K562 (cell line): ENCODE data around the gene UNC50. TPM values are rescaled to one million over a fixed set of nuclear protein-coding genes. Genes with fewer than 3 reads are reported as not detected.

Experiments
- ATAC-seq: fragments of 200-7000 bp; cut with Tn5 transposase; 3 replicates; pipeline ENCODE4 v1.9.1; 2020; ENCODE audit warnings: moderate library complexity
- BruUV-seq: library from RNA; stranded (reverse); fragments of 400-500 nt; replicated peaks from 2 replicates; lab custom pipeline; 2021; lab: Mats Ljungman, UMichigan
- CTCF ChIA-PET: fragments of 300-600 bp; formaldehyde crosslinking; extraction: SDS; loops from one replicate; lab custom pipeline; 2021; ENCODE audit warnings: low intra/inter-chr PET ratio; lab: Yijun Ruan, JAX
- POLR2A ChIA-PET: fragments of 300-600, 350-650 bp; sonication (Branson Sonifier 250); formaldehyde crosslinking; extraction: SDS; loops from one replicate; lab custom pipeline; 2021; ENCODE audit warnings: antibody characterized with exemption, inconsistent platforms; lab: Yijun Ruan, JAX
- DNase-seq, 4 experiments: peaks; one replicate each; pipeline versions ENCODE4 v3.0.0 to v3.0.0-alpha.2; 2011 to 2018; ENCODE audit warnings: low spot score in 3 of 4, mixed read lengths in 3 of 4; ENCODE audit errors: extremely low read depth in 1 of 4
- FAIRE-seq: peaks from 2 replicates; lab custom pipeline; 2011; peaks lifted over from hg19 to GRCh38; lab: Jason Lieb, UNC
- H2AFZ ChIP-seq: 2 replicates; pipeline ENCODE4 v1.6.0; 2011; ENCODE audit warnings: low read depth, low read length, control low read depth, inconsistent platforms
- H3K27ac ChIP-seq: fragments of 200-600 bp; 3 replicates; pipeline ENCODE4 v1.8.0; 2011; ENCODE audit warnings: low read depth, mild to moderate bottlenecking, control low read depth, inconsistent platforms, low read length, moderate library complexity, mixed read lengths; ENCODE audit errors: extremely low read depth
- H3K27me3 ChIP-seq, 2 experiments: fragments of 300-600 bp in 1 of 2; 2 replicates in 1 of 2; 3 replicates in 1 of 2; pipeline versions ENCODE4 v1.6.0 to v1.8.0; 2011; ENCODE audit warnings: inconsistent platforms in 2 of 2, low read length in 2 of 2, mild to moderate bottlenecking in 1 of 2, mixed read lengths in 1 of 2, moderate library complexity in 1 of 2; ENCODE audit not compliant: control insufficient read depth in 2 of 2, insufficient read depth in 2 of 2
- H3K36me3 ChIP-seq: fragments of 300-600 bp; 3 replicates; pipeline ENCODE4 v1.8.0; 2011; ENCODE audit warnings: mild to moderate bottlenecking, low read length, inconsistent platforms; ENCODE audit not compliant: control insufficient read depth, insufficient read depth
- H3K4me1 ChIP-seq, 2 experiments: fragments of 200-600 bp in 1 of 2; replicated peaks in 1 of 2; 2 replicates in 1 of 2; 3 replicates in 1 of 2; pipeline versions ENCODE4 v1.5.1 to v1.8.0; 2011; ENCODE audit warnings: inconsistent platforms in 2 of 2, low read length in 2 of 2, mild to moderate bottlenecking in 1 of 2, mixed read lengths in 1 of 2, moderate library complexity in 1 of 2; ENCODE audit not compliant: control insufficient read depth in 2 of 2, insufficient read depth in 2 of 2
- H3K4me2 ChIP-seq: 2 replicates; pipeline ENCODE4 v1.6.1; 2011; ENCODE audit warnings: low read length, control low read depth, inconsistent platforms, mixed read lengths; ENCODE audit not compliant: insufficient read depth
- H3K4me3 ChIP-seq: fragments of 200-600 bp; sonication (generic), shearing (Covaris generic); 2 replicates; pipeline ENCODE4 v1.5.1; 2016; ENCODE audit warnings: control low read depth, inconsistent platforms
- H3K79me2 ChIP-seq: fragments of 200-600 bp; 3 replicates; pipeline ENCODE4 v1.8.0; 2011; ENCODE audit warnings: low read length, inconsistent platforms; ENCODE audit not compliant: control insufficient read depth, insufficient read depth
- H3K9ac ChIP-seq, 2 experiments: 2 replicates each; pipeline versions ENCODE4 v1.6.0 to v1.6.1; 2011; ENCODE audit warnings: low read depth in 2 of 2, low read length in 2 of 2, control low read depth in 1 of 2, inconsistent platforms in 1 of 2, mild to moderate bottlenecking in 1 of 2, mixed read lengths in 1 of 2; ENCODE audit not compliant: insufficient read depth in 1 of 2
- H3K9me1 ChIP-seq: one replicate; pipeline ENCODE4 v1.6.0; 2011; ENCODE audit warnings: inconsistent platforms, mild to moderate bottlenecking, low read length, moderate library complexity; ENCODE audit not compliant: control insufficient read depth, insufficient read depth
- H3K9me3 ChIP-seq: replicated peaks from 2 replicates; pipeline ENCODE4 v1.5.1; 2011; ENCODE audit warnings: low read depth, low read length, inconsistent platforms; ENCODE audit not compliant: control insufficient read depth, insufficient read depth
- H4K20me1 ChIP-seq: replicated peaks from 2 replicates; pipeline ENCODE4 v1.6.1; 2011; ENCODE audit warnings: low read length, inconsistent platforms, mixed read lengths; ENCODE audit not compliant: control insufficient read depth, insufficient read depth
- CBX5 ChIP-seq: IDR thresholded peaks from 2 replicates; pipeline ENCODE4 v1.6.1; 2014; ENCODE audit warnings: low read depth, borderline replicate concordance
- ETV5 ChIP-seq: sonication (generic); formaldehyde crosslinking; IDR thresholded peaks from 2 replicates; pipeline ENCODE4 v1.4.0; 2020; ENCODE audit warnings: low read depth, mild to moderate bottlenecking, missing genetic modification reagents
- MTF1 ChIP-seq: fragments of 250-450 bp; sonication (Bioruptor Pico); IDR thresholded peaks from 2 replicates; pipeline ENCODE4 v1.9.0; 2021; ENCODE audit warnings: moderate library complexity, mild to moderate bottlenecking, inconsistent platforms, borderline replicate concordance
- SMAD3 ChIP-seq: fragments of 450-650 bp; formaldehyde crosslinking; conservative IDR thresholded peaks from 2 replicates; pipeline ENCODE4 v1.4.0; 2020; ENCODE audit warnings: mild to moderate bottlenecking
- SRSF9 ChIP-seq: fragments of 200-400 bp; formaldehyde crosslinking; IDR thresholded peaks from 2 replicates; pipeline ENCODE4 v1.6.1; 2017; ENCODE audit warnings: low read depth, low read length, borderline replicate concordance
- STAT5B ChIP-seq: fragments of 250-450 bp; sonication (Bioruptor Pico); IDR thresholded peaks from 2 replicates; pipeline ENCODE4 v1.8.0; 2021; ENCODE audit warnings: mild to moderate bottlenecking, inconsistent platforms
- WGBS: fragments of 100-300 bp; shearing (Covaris generic); methylation state at CpG from one replicate; pipeline ENCODE4 v1.1.6; 2016; ENCODE audit warnings: low coverage, mixed read lengths; ENCODE audit not compliant: insufficient coverage; ENCODE audit errors: missing lambda C conversion rate; 5-methylcytosine and 5-hydroxymethylcytosine counted together
- in situ Hi-C: fragments of 300-500 bp; cut with MboI; formaldehyde crosslinking; loops from 4 replicates; pipeline ENCODE4 v1.15.0; 2018; ENCODE audit warnings: inconsistent platforms, mixed read lengths
- intact Hi-C: fragments of 100-400 bp; cut with micrococcal nuclease; formaldehyde crosslinking; loops from 2 replicates; pipeline ENCODE4 v1.14.2; 2022
- polyA plus RNA-seq, 8 experiments: library from polyadenylated mRNA; depleted of rRNA in 4 of 8; stranded (reverse) in 5 of 8; unstranded in 3 of 8; fragments of >200 nt; fragmentation: Nextera tagmentation in 2 of 8; fragmentation: Illumina TruSeq in 1 of 8; extraction: Ambion mirVana in 2 of 8; extraction: Trizol in 1 of 8; gene quantifications; 2 replicates each; pipeline versions ENCODE4 v1.2.1 to v1.2.3, GENCODE V29; 2011 to 2014; ENCODE audit warnings: inconsistent platforms in 1 of 8, missing spikeins in 1 of 8
- total RNA-seq, 7 experiments: library from RNA; depleted of rRNA in 6 of 7; stranded (reverse); fragments of >200 nt in 6 of 7; fragmentation: Illumina TruSeq in 2 of 7; extraction: Trizol in 2 of 7; gene quantifications; 2 replicates each; pipeline versions ENCODE4 v1.2.1 to v1.2.3, GENCODE V29; 2011 to 2021; ENCODE audit warnings: low replicate concordance in 1 of 7

The UNC50 gene
- total and polyA plus RNA-seq, 9 of the 15 experiments (the other 6 are each of a cell fraction or from before 2014, with no cell fraction given): 30.0 to 52.9 (median 35.9) TPM

- TF ChIP-seq CBX5: no peak
- TF ChIP-seq, all 486 proteins: peak for 149
Measured at GRCh38 chr2:98608116-98608961, at the start of gene UNC50, which contains the start of gene COA5 (continued).

DNA sequence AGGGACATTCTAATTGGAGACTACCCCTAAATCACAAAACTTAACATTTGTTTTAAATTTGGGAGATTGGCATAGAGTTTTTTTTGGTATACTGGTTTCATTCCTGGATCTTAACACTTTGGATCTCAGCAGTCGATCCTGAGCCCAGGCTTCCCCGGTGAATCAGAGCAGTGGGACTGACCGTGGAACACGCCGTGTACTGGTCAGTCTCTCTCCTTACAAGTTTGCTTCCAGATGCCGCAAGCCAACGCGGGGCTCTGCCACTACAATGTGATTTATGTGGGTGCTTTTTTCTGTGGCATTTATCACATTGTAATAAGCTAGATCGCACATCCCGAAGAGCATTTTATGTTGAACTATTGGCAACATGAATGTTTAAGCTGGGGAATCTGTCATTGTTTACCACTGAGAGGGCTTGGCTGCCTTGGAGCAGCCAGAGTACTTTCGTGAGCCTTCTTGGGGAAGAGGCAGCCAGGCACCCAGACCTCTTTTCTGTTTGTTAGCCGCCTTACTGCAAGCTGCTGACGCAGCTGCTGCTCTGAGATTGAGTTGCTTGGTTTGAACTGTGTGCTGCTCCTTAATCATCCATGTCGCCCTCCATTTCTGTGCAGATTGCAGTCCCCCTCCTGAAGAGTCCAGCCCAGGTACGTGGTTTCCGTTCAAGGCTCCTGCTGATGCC is 49.4 kb upstream of the UNC50 start:
- no peak overlapping the region for H2AFZ ChIP-seq
- H3K27me3 ChIP-seq: no peaks in the 10 kb centered on the region
- DNase-seq: no peak
- no peak overlapping the region for H3K4me3 ChIP-seq
- no peak overlapping the region for H3K4me2 ChIP-seq
- no peak overlapping the region for H3K9ac ChIP-seq
- no peak for FAIRE-seq
- in situ Hi-C loops: no loop called here
- peaks cover 18 to 24% of the 10 kb centered on the region in 2 experiments for H3K4me1 ChIP-seq
- BruUV-seq: no TSS peak
- H3K9me1 ChIP-seq: no peaks in the 10 kb centered on the region
- peaks cover 27% of the 10 kb centered on the region for H3K36me3 ChIP-seq
- CTCF ChIA-PET: no interaction called here
- no peaks in the 10 kb centered on the region for H3K9me3 ChIP-seq
- POLR2A ChIA-PET: interaction anchor here (1.1 to 2.0 kb wide), 2 partner anchors 10 to 25 kb away, joined by 5 to 11 read pairs; no protein-coding TSS in a partner anchor
- TF ChIP-seq ETV5 (CRISPR knock-in tag) (no peak), SMAD3 (no peak), STAT5B (CRISPR knock-in tag) (no peak), SRSF9 (no peak), MTF1 (CRISPR knock-in tag) (no peak)
- H4K20me1 ChIP-seq: no peaks in the 10 kb centered on the region
- intact Hi-C loops: no loop called here
- H3K27ac ChIP-seq: no peak overlapping the region; the same call in 2 of the 3 replicates
- WGBS: 95% methylated on average over 16 of the region's 16 CpGs
- no peaks in the 10 kb centered on the region for H3K79me2 ChIP-seq
- ATAC-seq: no peak
